AG10803 (cell line): ENCODE data around the gene NPPA.

Experiments
- DNase-seq: peaks from one replicate; pipeline ENCODE4 v3.0.0; 2010; ENCODE audit warnings: low read depth
- H3K4me3 ChIP-seq: 2 replicates; pipeline ENCODE4 v1.5.1; 2011; ENCODE audit warnings: mild to moderate bottlenecking, low read length, control low read depth
- TF ChIP-seq, protein P1 (sequence below): conservative IDR thresholded peaks from 2 replicates; pipeline ENCODE4 v1.5.1; 2011; ENCODE audit warnings: mild to moderate bottlenecking, low read length, control low read depth, inconsistent platforms

The NPPA gene

DNA sequence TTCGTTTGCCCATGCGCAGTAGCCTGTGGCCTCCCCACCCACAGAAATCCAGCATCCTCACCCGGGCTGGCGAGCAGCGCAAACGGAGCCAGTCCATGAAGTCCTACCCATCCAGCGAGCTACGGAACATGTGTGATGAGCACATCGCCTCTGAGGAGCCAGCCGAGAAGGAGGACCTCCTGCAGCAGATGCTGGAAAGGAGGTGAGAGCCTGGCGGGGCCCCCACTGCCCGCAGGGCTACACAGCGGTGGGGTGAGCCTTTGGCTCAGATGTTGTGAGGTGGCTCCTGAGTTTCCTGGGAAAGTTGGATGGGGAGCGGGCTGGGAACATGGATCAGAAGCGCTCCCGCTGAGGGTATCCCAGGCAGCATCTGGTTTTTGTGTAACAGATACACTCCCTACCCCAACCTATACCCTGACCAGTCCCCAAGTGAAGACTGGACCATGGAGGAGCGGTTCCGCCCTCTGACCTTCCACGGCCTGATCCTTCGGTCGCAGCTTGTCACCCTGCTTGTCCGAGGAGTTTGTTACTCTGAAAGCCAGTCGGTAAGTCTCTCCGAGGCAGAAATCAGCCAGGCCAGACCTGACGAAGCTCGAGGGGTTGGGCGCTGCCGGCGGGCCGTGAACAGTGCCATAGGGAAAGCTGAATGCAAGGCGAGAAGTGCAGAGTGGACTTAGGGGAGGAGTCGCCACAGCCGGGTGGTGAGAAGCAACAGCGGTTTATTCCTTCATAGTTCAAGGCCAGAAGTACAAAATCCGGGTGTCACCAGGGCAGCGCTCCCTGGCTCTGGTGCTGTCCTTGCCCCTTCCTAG, 10.4 kb downstream of the NPPA start:
- TF ChIP-seq, protein P1, sequence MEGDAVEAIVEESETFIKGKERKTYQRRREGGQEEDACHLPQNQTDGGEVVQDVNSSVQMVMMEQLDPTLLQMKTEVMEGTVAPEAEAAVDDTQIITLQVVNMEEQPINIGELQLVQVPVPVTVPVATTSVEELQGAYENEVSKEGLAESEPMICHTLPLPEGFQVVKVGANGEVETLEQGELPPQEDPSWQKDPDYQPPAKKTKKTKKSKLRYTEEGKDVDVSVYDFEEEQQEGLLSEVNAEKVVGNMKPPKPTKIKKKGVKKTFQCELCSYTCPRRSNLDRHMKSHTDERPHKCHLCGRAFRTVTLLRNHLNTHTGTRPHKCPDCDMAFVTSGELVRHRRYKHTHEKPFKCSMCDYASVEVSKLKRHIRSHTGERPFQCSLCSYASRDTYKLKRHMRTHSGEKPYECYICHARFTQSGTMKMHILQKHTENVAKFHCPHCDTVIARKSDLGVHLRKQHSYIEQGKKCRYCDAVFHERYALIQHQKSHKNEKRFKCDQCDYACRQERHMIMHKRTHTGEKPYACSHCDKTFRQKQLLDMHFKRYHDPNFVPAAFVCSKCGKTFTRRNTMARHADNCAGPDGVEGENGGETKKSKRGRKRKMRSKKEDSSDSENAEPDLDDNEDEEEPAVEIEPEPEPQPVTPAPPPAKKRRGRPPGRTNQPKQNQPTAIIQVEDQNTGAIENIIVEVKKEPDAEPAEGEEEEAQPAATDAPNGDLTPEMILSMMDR, result no peak
- DNase-seq, result no peak
- H3K4me3 ChIP-seq, result no peak overlapping the region

DNA sequence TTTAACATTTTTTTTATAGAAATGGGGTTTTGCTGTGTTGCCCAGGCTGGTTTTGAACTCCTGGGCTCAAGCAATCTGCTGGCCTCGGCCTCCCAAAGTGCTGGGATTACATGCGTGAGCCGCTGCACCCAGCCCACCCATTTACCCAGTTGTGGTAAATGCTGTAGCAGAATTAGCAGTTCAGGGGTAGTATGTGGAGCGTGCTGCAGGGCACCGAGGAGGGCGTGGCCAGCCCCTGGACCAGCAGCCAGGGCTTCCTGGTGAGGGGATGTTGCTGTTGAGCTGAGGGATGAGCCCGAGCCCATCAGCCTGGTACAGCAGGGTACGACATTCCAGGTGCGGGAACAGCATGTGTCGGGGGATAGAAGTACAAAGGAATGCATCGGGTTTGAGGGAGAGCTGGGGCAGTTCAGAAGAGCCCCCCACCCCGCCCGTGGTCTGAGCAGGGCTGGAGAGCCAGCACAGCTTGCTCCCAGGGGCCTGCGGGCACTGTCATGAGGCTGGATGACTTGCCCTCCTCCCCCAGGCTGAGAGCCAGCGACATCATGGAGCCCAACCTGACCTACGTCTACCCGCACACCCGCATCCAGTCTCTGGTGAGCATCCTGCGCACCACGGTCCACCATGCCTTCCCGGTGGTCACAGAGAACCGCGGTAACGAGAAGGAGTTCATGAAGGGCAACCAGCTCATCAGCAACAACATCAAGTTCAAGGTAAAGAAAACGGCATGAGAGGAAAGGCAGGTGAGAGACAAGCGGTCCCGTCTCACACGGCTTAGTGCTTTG, 11.9 kb downstream of the NPPA start:
- TF ChIP-seq, protein P1, result no peak
- no peak for DNase-seq
- no peak overlapping the region for H3K4me3 ChIP-seq

DNA sequence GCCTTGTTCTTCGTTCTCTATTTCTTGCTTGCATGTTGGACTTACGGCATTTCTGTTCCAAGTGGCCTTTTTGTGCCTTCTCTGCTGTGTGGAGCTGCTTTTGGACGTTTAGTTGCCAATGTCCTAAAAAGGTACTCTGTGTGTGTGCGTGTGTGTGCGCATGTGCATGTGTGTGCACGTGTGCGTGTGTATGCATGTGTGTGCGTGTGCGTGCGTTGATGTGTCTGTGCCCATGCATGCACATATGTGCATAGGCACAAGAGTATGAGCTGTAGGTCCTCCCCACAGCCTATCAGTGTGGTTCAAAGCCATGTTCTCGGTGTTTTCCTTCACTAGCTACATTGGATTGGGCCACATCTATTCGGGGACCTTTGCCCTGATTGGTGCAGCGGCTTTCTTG, 13.7 kb downstream of the NPPA start:
- TF ChIP-seq, protein P1, result no peak

DNA sequence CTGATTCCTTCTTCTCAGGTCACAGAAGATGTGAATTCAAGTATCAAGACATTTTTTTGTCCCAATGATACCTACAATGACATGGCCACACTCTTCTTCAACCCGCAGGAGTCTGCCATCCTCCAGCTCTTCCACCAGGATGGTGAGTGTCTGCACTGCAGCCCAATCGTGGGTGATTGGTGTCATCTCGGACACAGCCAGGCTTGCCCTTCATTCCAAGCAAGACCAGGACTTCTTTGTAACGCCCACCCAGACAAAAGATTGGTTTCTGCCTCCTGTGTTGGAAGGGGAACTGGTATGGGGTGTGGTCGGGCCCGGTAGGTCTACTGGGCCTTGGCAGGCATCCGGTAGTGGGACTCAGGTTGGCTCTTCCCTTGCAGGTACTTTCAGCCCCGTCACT, 14.1 kb downstream of the NPPA start:
- TF ChIP-seq, protein P1, result no peak
- no peak overlapping the region for H3K4me3 ChIP-seq
- DNase-seq, result no peak

More for the DNA sequence above, 13.7 kb downstream of the NPPA start:
- DNase-seq, result no peak
- H3K4me3 ChIP-seq, result no peak overlapping the region

DNA sequence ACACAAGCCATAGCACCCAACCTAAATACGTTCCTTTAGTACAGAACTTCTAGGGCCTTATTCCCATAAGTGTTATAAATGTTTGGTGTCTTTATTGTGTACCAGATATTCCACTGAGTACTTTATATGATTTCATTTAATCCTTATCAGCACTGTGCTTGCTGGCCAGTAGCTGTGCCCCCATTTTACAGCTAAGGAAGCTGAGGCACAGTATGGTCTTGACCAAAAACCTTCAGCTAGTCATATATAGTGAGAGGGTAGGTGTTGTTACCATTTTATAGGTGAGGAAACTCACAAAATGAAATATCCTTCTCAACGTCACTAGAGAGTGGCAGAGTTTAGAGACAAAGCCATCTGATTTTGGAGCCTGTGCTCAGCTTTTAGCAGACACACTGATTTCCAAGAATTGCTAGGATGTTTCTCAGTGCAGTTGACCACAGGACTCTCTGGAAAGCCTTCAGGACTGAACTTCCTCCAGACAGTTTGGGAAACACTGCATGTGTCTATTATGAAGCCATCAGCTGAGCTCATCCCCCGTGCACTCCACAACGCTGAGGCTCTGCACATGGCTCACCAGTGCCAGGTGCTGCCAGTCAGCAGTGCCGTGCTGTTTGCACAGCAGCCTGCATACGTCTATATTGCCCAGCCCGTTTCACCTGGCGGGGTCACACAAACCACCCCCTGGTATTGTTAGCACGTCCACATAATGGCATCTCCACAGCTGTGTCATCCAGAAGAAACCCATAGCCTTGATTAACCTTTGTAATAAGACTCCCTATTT, 15.4 kb downstream of the NPPA start:
- TF ChIP-seq, protein P1, result no peak
- peak; percentile 55 for DNase-seq
- no peak overlapping the region for H3K4me3 ChIP-seq

DNA sequence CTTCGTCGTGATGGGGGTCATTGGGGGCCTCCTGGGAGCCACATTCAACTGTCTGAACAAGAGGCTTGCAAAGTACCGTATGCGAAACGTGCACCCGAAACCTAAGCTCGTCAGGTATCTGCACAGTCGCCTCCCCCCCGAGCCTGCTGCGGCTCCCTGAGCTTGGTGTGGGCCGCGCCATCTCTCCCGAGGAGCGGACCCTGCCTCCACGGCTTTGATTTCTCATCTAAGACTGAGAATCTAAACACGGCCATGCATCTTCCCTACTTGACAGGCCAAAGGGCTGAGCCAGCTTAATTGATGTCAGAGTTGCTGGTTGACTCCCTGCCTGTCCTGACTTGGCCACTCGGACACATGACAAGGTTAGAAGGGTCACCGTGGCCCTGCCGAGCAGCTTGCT, 19.1 kb downstream of the NPPA start:
- no peak overlapping the region for H3K4me3 ChIP-seq
- no peak for DNase-seq
- TF ChIP-seq, protein P1, result no peak
